A549 (cell line): ENCODE results near the gene OSBPL8.

Source experiments
- KDM1A ChIP-seq: fragments of 200-600 bp; sonication (generic); IDR thresholded peaks from 2 replicates; pipeline ENCODE4 v1.6.1; 2016; ENCODE audit warnings: low read depth, mild to moderate bottlenecking
- NPAS2 ChIP-seq: fragments of 250-450 bp; sonication (Bioruptor Pico); IDR thresholded peaks from 2 replicates; pipeline ENCODE4 v1.8.0; 2022; ENCODE audit warnings: mild to moderate bottlenecking, moderate library complexity, borderline replicate concordance
- TF ChIP-seq, protein P1 (sequence below): IDR thresholded peaks from 2 replicates; pipeline ENCODE4 v1.6.1; 2012; ENCODE audit warnings: low read depth, borderline replicate concordance
- TF ChIP-seq, protein P2 (sequence below): fragments of >200 bp; sonication (Bioruptor Twin); formaldehyde crosslinking; IDR thresholded peaks from 3 replicates; pipeline ENCODE4 v1.5.1; 2016

DNA sequence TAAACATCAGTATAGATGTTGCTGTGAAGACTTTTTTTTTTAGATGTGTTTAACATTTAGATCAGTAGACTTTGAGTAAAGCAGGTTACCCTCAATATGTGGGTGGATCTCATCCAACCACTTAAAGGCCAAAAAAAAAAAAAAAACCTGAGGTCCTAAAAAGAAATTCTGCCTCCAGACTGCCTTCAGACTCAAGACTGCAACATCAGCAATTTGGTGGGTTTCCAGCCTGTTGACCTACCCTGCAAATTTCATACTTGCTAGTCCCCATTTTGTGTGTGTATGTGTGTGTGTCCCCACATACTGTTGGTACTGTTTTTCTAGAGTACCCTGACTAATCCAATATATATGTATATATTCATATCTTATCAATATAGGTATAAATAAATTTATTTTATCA is 55.6 kb downstream of the OSBPL8 start:
- TF ChIP-seq, protein P1, sequence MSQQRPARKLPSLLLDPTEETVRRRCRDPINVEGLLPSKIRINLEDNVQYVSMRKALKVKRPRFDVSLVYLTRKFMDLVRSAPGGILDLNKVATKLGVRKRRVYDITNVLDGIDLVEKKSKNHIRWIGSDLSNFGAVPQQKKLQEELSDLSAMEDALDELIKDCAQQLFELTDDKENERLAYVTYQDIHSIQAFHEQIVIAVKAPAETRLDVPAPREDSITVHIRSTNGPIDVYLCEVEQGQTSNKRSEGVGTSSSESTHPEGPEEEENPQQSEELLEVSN = no peak
- TF ChIP-seq NPAS2 (CRISPR knock-in tag) (no peak), KDM1A (no peak)
- TF ChIP-seq, protein P2, sequence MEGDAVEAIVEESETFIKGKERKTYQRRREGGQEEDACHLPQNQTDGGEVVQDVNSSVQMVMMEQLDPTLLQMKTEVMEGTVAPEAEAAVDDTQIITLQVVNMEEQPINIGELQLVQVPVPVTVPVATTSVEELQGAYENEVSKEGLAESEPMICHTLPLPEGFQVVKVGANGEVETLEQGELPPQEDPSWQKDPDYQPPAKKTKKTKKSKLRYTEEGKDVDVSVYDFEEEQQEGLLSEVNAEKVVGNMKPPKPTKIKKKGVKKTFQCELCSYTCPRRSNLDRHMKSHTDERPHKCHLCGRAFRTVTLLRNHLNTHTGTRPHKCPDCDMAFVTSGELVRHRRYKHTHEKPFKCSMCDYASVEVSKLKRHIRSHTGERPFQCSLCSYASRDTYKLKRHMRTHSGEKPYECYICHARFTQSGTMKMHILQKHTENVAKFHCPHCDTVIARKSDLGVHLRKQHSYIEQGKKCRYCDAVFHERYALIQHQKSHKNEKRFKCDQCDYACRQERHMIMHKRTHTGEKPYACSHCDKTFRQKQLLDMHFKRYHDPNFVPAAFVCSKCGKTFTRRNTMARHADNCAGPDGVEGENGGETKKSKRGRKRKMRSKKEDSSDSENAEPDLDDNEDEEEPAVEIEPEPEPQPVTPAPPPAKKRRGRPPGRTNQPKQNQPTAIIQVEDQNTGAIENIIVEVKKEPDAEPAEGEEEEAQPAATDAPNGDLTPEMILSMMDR = no peak
